ENCODE measurements around the gene DOCK11.

DOCK11 gene

DNA sequence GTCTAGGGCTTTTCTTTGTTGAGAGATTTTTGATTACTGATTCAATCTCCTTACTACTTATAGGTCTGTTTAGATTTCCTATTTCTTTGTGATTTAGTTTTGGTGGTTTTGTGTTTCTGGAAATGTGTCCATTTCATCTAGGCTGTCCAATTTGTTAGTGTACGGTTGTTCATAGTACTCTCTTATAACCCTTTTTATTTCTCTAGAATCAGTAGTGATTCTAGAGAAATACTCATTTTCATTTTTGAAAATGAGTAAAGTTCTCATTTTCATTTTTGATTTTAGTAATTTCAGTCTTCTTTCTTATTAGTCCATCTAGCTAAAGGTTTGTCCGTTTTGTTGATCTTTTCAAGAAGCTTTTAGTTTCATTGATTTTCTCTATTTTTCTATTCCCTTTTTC lies 239.3 kb downstream of the DOCK11 start:
- no peak overlapping the region for H3K27ac ChIP-seq

More for the DNA sequence above, 239.3 kb downstream of the DOCK11 start:
- no peak for TF ChIP-seq CTCF (IDR thresholded peaks at IDR 0.05; ENCODE audit: low read depth, low read length, missing control alignments)
- no peak for DNase-seq
- no peaks in the 10 kb centered on the region for H3K36me3 ChIP-seq (replicated peaks)
- no peaks in the 10 kb centered on the region for H3K27me3 ChIP-seq (replicated peaks)
- in situ Hi-C loops (cut with HindIII; ENCODE audit: low pct_ligation_motif_present, low sequenced_read_pairs): no loop called here
- H3K4me3 ChIP-seq (ENCODE audit: low read depth, low read length): no peak overlapping the region

Measured in brain microvascular endothelial cell (primary cell).